Type B pancreatic cell (in vitro differentiated cells): ENCODE measurements around the gene TCP1. TPM values are rescaled to one million over a fixed set of nuclear protein-coding genes. Genes with fewer than 3 reads are reported as not detected.
A peak's percentile ranks its signal among the peaks of the same experiment; 100 is the strongest.

Experiments used
- DNase-seq: peaks from one replicate; pipeline ENCODE4 v3.0.0; 2021; ENCODE audit warnings: mixed read lengths; ENCODE audit not compliant: unreplicated experiment; ENCODE audit errors: extremely low spot score
- H3K27ac Mint-ChIP-seq: 2 replicates; pipeline ENCODE4 v1.8.0; 2021; ENCODE audit warnings: mild to moderate bottlenecking, mixed read lengths
- H3K27me3 Mint-ChIP-seq: 2 replicates; pipeline ENCODE4 v1.8.0; 2021; ENCODE audit warnings: mixed read lengths
- H3K36me3 Mint-ChIP-seq: 2 replicates; pipeline ENCODE4 v1.8.0; 2021; ENCODE audit warnings: mixed read lengths
- H3K4me1 Mint-ChIP-seq: one replicate; pipeline ENCODE4 v1.8.0; 2021; ENCODE audit warnings: mixed read lengths; ENCODE audit not compliant: unreplicated experiment
- H3K4me3 Mint-ChIP-seq: 2 replicates; pipeline ENCODE4 v1.8.0; 2021; ENCODE audit warnings: mild to moderate bottlenecking, mixed read lengths
- H3K9me3 Mint-ChIP-seq: 2 replicates; pipeline ENCODE4 v1.8.0; 2021; ENCODE audit warnings: mixed read lengths
- CTCF ChIP-seq: fragments of 200-600 bp; sonication (generic); conservative IDR thresholded peaks from 2 replicates; pipeline ENCODE4 v1.5.0; 2021; ENCODE audit warnings: antibody characterized with exemption, mild to moderate bottlenecking
- total RNA-seq: library from RNA; stranded (reverse); gene quantifications from 2 replicates; pipeline ENCODE4 v1.2.1, GENCODE V29; 2021; ENCODE audit warnings: low replicate concordance

Gene TCP1
- total RNA-seq, 1 donor from 2014 or later = 235 TPM

GRCh38 chr6:159813781-159814180 is 24.4 kb upstream of the TCP1 start:
- H3K27ac Mint-ChIP-seq = no peak overlapping the region
- H3K4me1 Mint-ChIP-seq = no peaks in the 10 kb centered on the region
- no peaks in the 10 kb centered on the region for H3K27me3 Mint-ChIP-seq
- no peaks in the 10 kb centered on the region for H3K9me3 Mint-ChIP-seq
- no peak for TF ChIP-seq CTCF
- no peak overlapping the region for H3K4me3 Mint-ChIP-seq
- H3K36me3 Mint-ChIP-seq = no peaks in the 10 kb centered on the region
- DNase-seq = no peak

- no peak overlapping the region for H3K4me3 Mint-ChIP-seq
- DNase-seq = no peak
- no peaks in the 10 kb centered on the region for H3K4me1 Mint-ChIP-seq
- no peaks in the 10 kb centered on the region for H3K9me3 Mint-ChIP-seq
- no peak for TF ChIP-seq CTCF
- H3K36me3 Mint-ChIP-seq = no peaks in the 10 kb centered on the region
- H3K27ac Mint-ChIP-seq = no peak overlapping the region
- H3K27me3 Mint-ChIP-seq = no peaks in the 10 kb centered on the region
Observed at GRCh38 chr6:159809149-159809548, 19.7 kb upstream of the TCP1 start.

- Mint-ChIP-seq H3K27ac (no peak overlapping the region), H3K9me3 (no peaks in the 10 kb centered on the region), H3K36me3 (no peaks in the 10 kb centered on the region), H3K4me1 (no peaks in the 10 kb centered on the region), H3K27me3 (no peaks in the 10 kb centered on the region), H3K4me3 (no peak overlapping the region)
- no peak for TF ChIP-seq CTCF
- no peak for DNase-seq
Observed at GRCh38 chr6:159808647-159809046, 19.2 kb upstream of the TCP1 start.

GRCh38 chr6:159807150-159807858 is 17.9 kb upstream of the TCP1 start:
- H3K9me3 Mint-ChIP-seq = no peaks in the 10 kb centered on the region
- no peaks in the 10 kb centered on the region for H3K36me3 Mint-ChIP-seq
- no peaks in the 10 kb centered on the region for H3K4me1 Mint-ChIP-seq
- no peak overlapping the region for H3K4me3 Mint-ChIP-seq
- no peak for TF ChIP-seq CTCF
- DNase-seq = no peak
- no peaks in the 10 kb centered on the region for H3K27me3 Mint-ChIP-seq
- peak overlapping the region; percentile 39 for H3K27ac Mint-ChIP-seq

- Mint-ChIP-seq H3K9me3 (no peaks in the 10 kb centered on the region), H3K4me1 (no peaks in the 10 kb centered on the region), H3K36me3 (no peaks in the 10 kb centered on the region), H3K4me3 (no peak overlapping the region), H3K27me3 (no peaks in the 10 kb centered on the region), H3K27ac (peak overlapping the region; percentile 56)
- TF ChIP-seq CTCF = no peak
- DNase-seq = no peak
Observed at GRCh38 chr6:159806021-159806458, 16.6 kb upstream of the TCP1 start.
